ENCODE results near the gene MAGI3. TPM values are rescaled to one million over a fixed set of nuclear protein-coding genes. Genes with fewer than 3 reads are reported as not detected.

Gene MAGI3
- total and polyA plus RNA-seq, 4 donors: 3.0 to 28.8 (median 7.5) TPM

DNA sequence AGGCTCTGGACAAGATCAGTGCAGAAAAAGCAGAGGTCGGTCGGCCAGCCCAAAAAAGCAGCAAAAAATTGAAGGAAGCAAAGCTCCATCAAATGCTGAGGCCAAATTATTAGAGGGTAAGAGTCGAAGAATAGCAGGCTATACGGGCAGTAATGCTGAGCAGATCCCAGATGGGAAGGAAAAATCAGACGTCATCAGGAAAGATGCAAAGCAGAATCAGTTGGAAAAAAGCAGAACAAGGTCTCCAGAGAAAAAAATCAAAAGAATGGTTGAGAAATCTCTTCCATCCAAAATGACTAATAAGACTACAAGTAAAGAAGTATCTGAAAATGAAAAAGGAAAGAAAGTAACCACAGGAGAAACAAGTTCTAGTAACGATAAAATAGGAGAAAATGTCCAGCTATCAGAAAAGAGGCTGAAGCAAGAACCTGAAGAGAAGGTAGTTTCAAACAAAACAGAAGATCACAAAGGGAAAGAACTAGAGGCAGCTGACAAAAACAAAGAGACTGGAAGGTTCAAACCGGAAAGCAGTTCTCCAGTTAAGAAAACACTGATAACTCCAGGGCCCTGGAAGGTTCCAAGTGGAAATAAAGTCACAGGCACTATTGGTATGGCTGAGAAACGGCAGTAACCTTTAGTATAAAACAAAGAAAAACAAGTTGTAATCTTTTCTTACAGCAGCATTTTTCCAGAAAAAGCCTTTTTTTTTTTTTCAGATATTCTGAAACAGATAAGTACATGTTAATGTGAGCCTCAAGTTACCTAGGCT lies 293.3 kb downstream of the MAGI3 start:
- H3K36me3 ChIP-seq (ENCODE audit: control insufficient read depth in 4 of 4, insufficient read depth in 3 of 4, low read depth in 1 of 4, low read length in 3 of 4): peaks cover 1 to 15% (median 8%) of the 10 kb centered on the region in 4 donors
- H3K4me1 ChIP-seq (ENCODE audit: control insufficient read depth in 4 of 4, insufficient read depth in 4 of 4, low read length in 3 of 4): no peaks in the 10 kb centered on the region
- H3K4me3 ChIP-seq (ENCODE audit: low read depth in 1 of 3, low read length in 3 of 3): no peak overlapping the region
- no peak overlapping the region for H3K9ac ChIP-seq (ENCODE audit: low read depth in 1 of 2, low read length in 2 of 2)
- 75% methylated on average over 8 of the region's 8 CpGs for WGBS
- H3K27ac ChIP-seq (ENCODE audit: low read depth in 1 of 2, low read length in 2 of 2): peak overlapping the region in 1 of 2 donors; percentile 9
- H3K9me3 ChIP-seq (ENCODE audit: control insufficient read depth in 4 of 4, low read length in 3 of 4): no peaks in the 10 kb centered on the region
- H3K27me3 ChIP-seq (ENCODE audit: control insufficient read depth in 4 of 4, insufficient read depth in 4 of 4, low read length in 3 of 4): no peaks in the 10 kb centered on the region
- DNase-seq (ENCODE audit: low spot score): no peak
- no peak for TF ChIP-seq YY1 (IDR thresholded peaks at IDR 0.05)
- peak in 1 of 2 donors; percentile 7 for TF ChIP-seq RXRA (IDR thresholded peaks at IDR 0.05)

DNA sequence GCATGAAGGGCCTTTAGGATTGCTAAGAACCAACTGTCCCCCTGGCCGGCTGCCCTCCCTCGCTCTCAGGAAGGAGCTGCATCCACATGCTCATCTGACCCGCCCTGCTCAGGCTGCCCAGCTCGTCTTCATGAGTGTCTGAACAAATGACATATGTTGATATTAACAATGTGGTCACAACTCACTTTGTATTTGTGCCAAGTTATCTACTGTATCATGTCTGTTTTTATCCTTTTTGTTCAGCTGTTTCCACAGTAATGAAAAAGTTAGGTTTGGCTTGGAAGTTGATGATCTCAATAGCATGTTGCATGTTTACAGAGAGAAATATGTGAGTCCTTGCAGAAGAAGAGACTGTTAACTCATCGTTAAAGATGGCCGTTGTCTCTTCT lies 293.8 kb downstream of the MAGI3 start:
- Histone ChIP-seq H3K36me3 (ENCODE audit: control insufficient read depth in 4 of 4, insufficient read depth in 3 of 4, low read depth in 1 of 4, low read length in 3 of 4) (peaks cover 0 to 15% (median 8%) of the 10 kb centered on the region in 4 donors), H3K27ac (ENCODE audit: low read depth in 1 of 2, low read length in 2 of 2) (peak overlapping the region in 1 of 2 donors; percentile 9), H3K4me1 (ENCODE audit: control insufficient read depth in 4 of 4, insufficient read depth in 4 of 4, low read length in 3 of 4) (no peaks in the 10 kb centered on the region), H3K4me3 (ENCODE audit: low read depth in 1 of 3, low read length in 3 of 3) (no peak overlapping the region), H3K9me3 (ENCODE audit: control insufficient read depth in 4 of 4, low read length in 3 of 4) (no peaks in the 10 kb centered on the region), H3K9ac (ENCODE audit: low read depth in 1 of 2, low read length in 2 of 2) (no peak overlapping the region), H3K27me3 (ENCODE audit: control insufficient read depth in 4 of 4, insufficient read depth in 4 of 4, low read length in 3 of 4) (no peaks in the 10 kb centered on the region)
- no peak for DNase-seq (ENCODE audit: low spot score)
- no peak for TF ChIP-seq EGR1 (IDR thresholded peaks at IDR 0.05; ENCODE audit: low read depth in 2 of 2)
- no peak for TF ChIP-seq YY1 (IDR thresholded peaks at IDR 0.05)
- TF ChIP-seq, protein P1, sequence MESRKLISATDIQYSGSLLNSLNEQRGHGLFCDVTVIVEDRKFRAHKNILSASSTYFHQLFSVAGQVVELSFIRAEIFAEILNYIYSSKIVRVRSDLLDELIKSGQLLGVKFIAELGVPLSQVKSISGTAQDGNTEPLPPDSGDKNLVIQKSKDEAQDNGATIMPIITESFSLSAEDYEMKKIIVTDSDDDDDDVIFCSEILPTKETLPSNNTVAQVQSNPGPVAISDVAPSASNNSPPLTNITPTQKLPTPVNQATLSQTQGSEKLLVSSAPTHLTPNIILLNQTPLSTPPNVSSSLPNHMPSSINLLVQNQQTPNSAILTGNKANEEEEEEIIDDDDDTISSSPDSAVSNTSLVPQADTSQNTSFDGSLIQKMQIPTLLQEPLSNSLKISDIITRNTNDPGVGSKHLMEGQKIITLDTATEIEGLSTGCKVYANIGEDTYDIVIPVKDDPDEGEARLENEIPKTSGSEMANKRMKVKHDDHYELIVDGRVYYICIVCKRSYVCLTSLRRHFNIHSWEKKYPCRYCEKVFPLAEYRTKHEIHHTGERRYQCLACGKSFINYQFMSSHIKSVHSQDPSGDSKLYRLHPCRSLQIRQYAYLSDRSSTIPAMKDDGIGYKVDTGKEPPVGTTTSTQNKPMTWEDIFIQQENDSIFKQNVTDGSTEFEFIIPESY (IDR thresholded peaks at IDR 0.05): no peak
- TF ChIP-seq FOXA2 (IDR thresholded peaks at IDR 0.05): no peak
- no peak for TF ChIP-seq HNF4A (conservative IDR thresholded peaks at IDR 0.05)
- TF ChIP-seq JUND (IDR thresholded peaks at IDR 0.05): no peak
- no peak for TF ChIP-seq GABPA (IDR thresholded peaks at IDR 0.05 in 1 of 2, conservative IDR thresholded peaks at IDR 0.05 in 1 of 2)
- no peak for TF ChIP-seq SP1 (IDR thresholded peaks at IDR 0.05)
- no peak for TF ChIP-seq TAF1 (conservative IDR thresholded peaks at IDR 0.05)
- no peak for TF ChIP-seq HNF4G (IDR thresholded peaks at IDR 0.05)
- TF ChIP-seq, protein P2, sequence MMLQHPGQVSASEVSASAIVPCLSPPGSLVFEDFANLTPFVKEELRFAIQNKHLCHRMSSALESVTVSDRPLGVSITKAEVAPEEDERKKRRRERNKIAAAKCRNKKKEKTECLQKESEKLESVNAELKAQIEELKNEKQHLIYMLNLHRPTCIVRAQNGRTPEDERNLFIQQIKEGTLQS (IDR thresholded peaks at IDR 0.05): no peak
- TF ChIP-seq, protein P3, sequence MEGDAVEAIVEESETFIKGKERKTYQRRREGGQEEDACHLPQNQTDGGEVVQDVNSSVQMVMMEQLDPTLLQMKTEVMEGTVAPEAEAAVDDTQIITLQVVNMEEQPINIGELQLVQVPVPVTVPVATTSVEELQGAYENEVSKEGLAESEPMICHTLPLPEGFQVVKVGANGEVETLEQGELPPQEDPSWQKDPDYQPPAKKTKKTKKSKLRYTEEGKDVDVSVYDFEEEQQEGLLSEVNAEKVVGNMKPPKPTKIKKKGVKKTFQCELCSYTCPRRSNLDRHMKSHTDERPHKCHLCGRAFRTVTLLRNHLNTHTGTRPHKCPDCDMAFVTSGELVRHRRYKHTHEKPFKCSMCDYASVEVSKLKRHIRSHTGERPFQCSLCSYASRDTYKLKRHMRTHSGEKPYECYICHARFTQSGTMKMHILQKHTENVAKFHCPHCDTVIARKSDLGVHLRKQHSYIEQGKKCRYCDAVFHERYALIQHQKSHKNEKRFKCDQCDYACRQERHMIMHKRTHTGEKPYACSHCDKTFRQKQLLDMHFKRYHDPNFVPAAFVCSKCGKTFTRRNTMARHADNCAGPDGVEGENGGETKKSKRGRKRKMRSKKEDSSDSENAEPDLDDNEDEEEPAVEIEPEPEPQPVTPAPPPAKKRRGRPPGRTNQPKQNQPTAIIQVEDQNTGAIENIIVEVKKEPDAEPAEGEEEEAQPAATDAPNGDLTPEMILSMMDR (IDR thresholded peaks at IDR 0.05; ENCODE audit: low read depth, low read length, missing input control): no peak
- TF ChIP-seq NR2F2 (IDR thresholded peaks at IDR 0.05): no peak
- no peak for TF ChIP-seq RAD21 (IDR thresholded peaks at IDR 0.05)
- TF ChIP-seq, protein P4, sequence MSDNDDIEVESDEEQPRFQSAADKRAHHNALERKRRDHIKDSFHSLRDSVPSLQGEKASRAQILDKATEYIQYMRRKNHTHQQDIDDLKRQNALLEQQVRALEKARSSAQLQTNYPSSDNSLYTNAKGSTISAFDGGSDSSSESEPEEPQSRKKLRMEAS (IDR thresholded peaks at IDR 0.05): no peak
- no peak for TF ChIP-seq RXRA (IDR thresholded peaks at IDR 0.05)
- TF ChIP-seq FOXA1 (IDR thresholded peaks at IDR 0.05): no peak
- 81% methylated on average over 6 of the region's 6 CpGs for WGBS

Measured in liver (tissue), 9 donors.